Measurements from ENCODE around the gene TSPAN13. TPM values are rescaled to one million over a fixed set of nuclear protein-coding genes. Genes with fewer than 3 reads are reported as not detected.

Gene TSPAN13
- total RNA-seq, 2 experiments from 2014 or later, result 0.47 to 1.0 TPM

GRCh38 chr7:16739863-16740622 is 13.5 kb upstream of the TSPAN13 start:
- no peak overlapping the region for H3K4me3 Mint-ChIP-seq
- ChIA-PET CTCF (no interaction called here), POLR2A (no interaction called here)
- peak; percentile 65 for ATAC-seq
- no peak for DNase-seq
- no peaks in the 10 kb centered on the region for H3K9me3 Mint-ChIP-seq
- intact Hi-C loops (cut with micrococcal nuclease), result no loop called here
- no peak overlapping the region for H3K27ac Mint-ChIP-seq
- no peaks in the 10 kb centered on the region for H3K36me3 Mint-ChIP-seq (ENCODE audit: low read depth)
- TF ChIP-seq CTCF (IDR thresholded peaks at IDR 0.05), result no peak
- H3K27me3 Mint-ChIP-seq, result no peaks in the 10 kb centered on the region
- peaks cover 9% of the 10 kb centered on the region for H3K4me1 Mint-ChIP-seq (ENCODE audit: low read depth)

GRCh38 chr7:16740623-16740953 is 13.0 kb upstream of the TSPAN13 start:
- peaks cover 11% of the 10 kb centered on the region for H3K4me1 Mint-ChIP-seq (ENCODE audit: low read depth)
- no peaks in the 10 kb centered on the region for H3K36me3 Mint-ChIP-seq (ENCODE audit: low read depth)
- POLR2A ChIA-PET, result no interaction called here
- TF ChIP-seq CTCF (IDR thresholded peaks at IDR 0.05), result no peak
- DNase-seq (no peak), ATAC-seq (no peak)
- H3K27me3 Mint-ChIP-seq, result no peaks in the 10 kb centered on the region
- CTCF ChIA-PET, result no interaction called here
- no peak overlapping the region for H3K4me3 Mint-ChIP-seq
- H3K27ac Mint-ChIP-seq, result no peak overlapping the region
- intact Hi-C loops (cut with micrococcal nuclease), result no loop called here
- no peaks in the 10 kb centered on the region for H3K9me3 Mint-ChIP-seq

GRCh38 chr7:16740996-16741395 is 12.6 kb upstream of the TSPAN13 start:
- H3K27me3 Mint-ChIP-seq, result no peaks in the 10 kb centered on the region
- ChIA-PET CTCF (no interaction called here), POLR2A (no interaction called here)
- ATAC-seq (no peak), DNase-seq (no peak)
- H3K27ac Mint-ChIP-seq, result no peak overlapping the region
- TF ChIP-seq CTCF (IDR thresholded peaks at IDR 0.05), result no peak
- intact Hi-C loops (cut with micrococcal nuclease), result no loop called here
- no peaks in the 10 kb centered on the region for H3K9me3 Mint-ChIP-seq
- H3K4me3 Mint-ChIP-seq, result no peak overlapping the region
- H3K36me3 Mint-ChIP-seq (ENCODE audit: low read depth), result no peaks in the 10 kb centered on the region
- peaks cover 11% of the 10 kb centered on the region for H3K4me1 Mint-ChIP-seq (ENCODE audit: low read depth)

GRCh38 chr7:16741676-16742075 is 11.9 kb upstream of the TSPAN13 start:
- H3K4me3 Mint-ChIP-seq, result no peak overlapping the region

More at GRCh38 chr7:16741676-16742075, 11.9 kb upstream of the TSPAN13 start:
- no peak overlapping the region for H3K27ac Mint-ChIP-seq
- peaks cover 11% of the 10 kb centered on the region for H3K4me1 Mint-ChIP-seq (ENCODE audit: low read depth)
- CTCF ChIA-PET, result no interaction called here
- H3K36me3 Mint-ChIP-seq (ENCODE audit: low read depth), result no peaks in the 10 kb centered on the region
- no peak for DNase-seq
- no peaks in the 10 kb centered on the region for H3K9me3 Mint-ChIP-seq
- POLR2A ChIA-PET, result no interaction called here
- no peaks in the 10 kb centered on the region for H3K27me3 Mint-ChIP-seq
- intact Hi-C loops (cut with micrococcal nuclease), result no loop called here
- ATAC-seq, result no peak
- no peak for TF ChIP-seq CTCF (IDR thresholded peaks at IDR 0.05)

Data from activated CD8-positive, alpha-beta T cell treated with anti-CD3 and anti-CD28 coated beads for 36 hours (primary cell).